Non-pigmented ciliary epithelial cell (primary cell): ENCODE measurements around the gene CLCC1.
"Not testable (repeated sequence)": the region's sequence is repeated elsewhere in the genome, so short reads cannot be mapped to it uniquely, and the experiment has no call there.

ENCODE experiments used
- DNase-seq: peaks from one replicate; pipeline ENCODE4 v3.0.0-alpha.2; 2010; ENCODE audit warnings: low read depth

Gene CLCC1, protein sequence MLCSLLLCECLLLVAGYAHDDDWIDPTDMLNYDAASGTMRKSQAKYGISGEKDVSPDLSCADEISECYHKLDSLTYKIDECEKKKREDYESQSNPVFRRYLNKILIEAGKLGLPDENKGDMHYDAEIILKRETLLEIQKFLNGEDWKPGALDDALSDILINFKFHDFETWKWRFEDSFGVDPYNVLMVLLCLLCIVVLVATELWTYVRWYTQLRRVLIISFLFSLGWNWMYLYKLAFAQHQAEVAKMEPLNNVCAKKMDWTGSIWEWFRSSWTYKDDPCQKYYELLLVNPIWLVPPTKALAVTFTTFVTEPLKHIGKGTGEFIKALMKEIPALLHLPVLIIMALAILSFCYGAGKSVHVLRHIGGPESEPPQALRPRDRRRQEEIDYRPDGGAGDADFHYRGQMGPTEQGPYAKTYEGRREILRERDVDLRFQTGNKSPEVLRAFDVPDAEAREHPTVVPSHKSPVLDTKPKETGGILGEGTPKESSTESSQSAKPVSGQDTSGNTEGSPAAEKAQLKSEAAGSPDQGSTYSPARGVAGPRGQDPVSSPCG

DNA sequence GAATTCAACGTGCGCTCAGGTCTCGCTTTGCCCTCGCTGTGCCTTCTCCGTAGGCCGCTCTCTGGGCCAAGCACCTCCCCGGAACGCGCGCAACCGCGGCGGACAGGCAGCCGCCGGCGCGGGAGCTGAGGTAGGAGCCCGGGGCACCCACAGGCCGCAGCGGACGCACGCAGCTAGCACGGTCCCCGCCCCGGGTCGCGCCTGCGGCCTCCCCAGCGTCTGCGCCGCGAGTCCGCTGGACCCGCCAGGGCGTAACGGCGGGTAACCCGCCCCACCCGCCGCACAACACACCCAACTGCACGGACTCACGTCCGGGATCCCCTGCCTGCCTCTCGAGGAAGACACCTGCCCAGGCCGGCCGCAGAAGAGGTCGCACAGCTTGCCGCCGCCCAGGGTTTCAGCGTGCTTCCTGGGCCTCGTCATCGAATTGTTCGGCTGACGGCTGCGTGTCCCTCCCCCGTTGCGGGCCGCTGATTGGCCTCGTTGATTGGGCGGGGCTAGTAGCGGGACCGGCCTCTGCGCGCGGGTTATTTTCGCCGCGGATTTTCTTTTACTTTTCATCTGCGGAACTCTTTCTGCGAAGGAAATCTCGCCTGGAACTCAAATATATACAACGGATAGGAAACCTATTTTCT lies at the start of gene CLCC1:
CLCC1 (minus strand) TSS at position 433 of the 635 bp plus-strand sequence. CDS start 13,047 bp downstream, outside the sequence.
- peak; percentile 67 for DNase-seq

DNA sequence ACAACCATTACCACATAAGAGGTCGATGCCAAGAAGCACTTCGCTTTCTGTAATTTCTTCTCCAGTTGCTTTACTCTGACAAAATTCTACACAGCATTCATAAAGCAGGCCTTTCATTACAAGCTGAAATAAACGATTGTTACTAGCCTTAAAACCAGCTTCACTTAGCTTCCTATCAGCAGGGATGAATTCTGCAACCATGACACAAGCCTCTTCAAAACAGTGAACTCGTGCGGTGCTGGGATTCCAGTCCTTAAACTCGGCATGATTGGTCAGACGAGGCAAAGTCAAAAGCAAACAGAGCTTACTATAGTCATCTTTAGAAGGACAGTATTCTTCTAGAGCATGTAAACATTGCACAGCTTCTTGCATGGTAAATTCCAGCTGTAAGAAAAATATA lies 48.1 kb upstream of the CLCC1 start:
- DNase-seq = no peak

DNA sequence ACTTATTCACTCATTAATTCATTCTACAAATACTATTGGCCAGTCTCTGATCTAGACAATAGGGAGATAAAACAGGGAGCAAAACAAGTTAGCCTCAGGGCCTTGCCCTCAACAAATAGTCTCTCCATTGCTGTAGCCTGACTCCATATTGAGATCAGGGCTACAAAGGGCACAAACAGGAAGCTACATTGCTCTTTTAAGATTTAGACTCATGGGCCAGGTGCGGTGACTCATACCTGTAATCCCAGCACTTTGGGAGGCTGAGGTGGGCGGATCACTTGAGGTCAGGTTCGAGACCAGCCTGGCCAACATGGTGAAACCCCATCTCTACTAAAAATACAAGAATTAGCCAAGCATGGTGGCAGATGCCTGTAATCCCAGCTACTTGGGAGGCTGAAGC lies 33.3 kb upstream of the CLCC1 start:
- DNase-seq = not testable (repeated sequence)

DNA sequence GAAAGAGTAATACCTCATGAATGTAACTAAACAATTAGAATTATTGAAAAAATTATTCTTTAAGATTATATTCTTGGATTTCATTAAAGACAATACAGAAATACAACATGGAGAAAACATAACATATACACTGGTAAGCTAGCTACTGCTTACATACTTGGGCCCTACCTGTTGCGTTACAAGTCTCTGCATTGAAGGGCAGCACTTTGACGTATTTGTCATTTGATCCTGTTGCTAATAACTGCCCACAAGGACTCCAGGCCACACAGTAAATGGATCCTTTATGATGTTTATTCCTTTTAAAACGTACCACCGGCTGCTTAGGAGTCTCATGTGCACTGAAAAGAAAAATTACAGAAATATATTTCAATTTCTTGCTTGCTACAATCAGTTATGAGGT lies 19.8 kb upstream of the CLCC1 start:
- no peak for DNase-seq

DNA sequence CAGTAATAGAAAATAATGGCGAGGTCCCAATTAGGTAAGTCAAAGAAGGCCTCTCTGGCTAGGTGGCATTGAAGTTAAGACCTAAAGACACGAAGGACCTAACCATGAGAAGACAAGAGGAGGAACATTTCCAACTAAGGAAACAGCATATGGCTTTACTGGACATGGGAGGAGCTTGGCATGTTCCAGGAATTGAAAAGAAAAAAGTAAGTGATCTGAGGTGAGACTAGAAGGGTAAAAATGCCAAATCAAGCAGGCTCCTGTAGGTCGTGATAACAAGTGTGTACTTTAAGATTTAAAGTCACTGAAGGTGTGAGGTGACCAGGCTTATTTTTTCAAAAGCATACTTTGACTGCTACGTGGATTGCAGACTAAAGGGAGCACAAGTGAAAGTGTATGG lies 13.4 kb upstream of the CLCC1 start:
- DNase-seq = no peak

DNA sequence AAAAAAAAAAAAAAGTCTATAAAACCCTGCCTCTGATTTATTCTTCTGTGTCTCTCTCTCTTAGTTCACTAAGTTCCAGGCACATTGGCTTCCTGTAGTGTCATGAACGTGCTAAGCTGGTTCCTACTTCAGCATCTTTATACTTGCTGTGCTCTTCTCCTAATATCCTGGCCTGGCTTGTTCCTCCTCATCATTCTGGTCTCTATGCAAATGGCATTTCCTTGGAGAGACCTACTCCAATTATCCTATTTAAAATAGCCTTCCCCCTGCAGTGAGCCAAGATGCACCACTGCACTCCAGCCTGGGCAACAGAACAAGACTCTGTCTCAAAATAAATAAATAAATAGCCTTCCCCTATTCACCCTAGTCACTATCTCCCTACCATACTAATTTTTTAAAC lies 9.7 kb upstream of the CLCC1 start:
- DNase-seq = no peak

DNA sequence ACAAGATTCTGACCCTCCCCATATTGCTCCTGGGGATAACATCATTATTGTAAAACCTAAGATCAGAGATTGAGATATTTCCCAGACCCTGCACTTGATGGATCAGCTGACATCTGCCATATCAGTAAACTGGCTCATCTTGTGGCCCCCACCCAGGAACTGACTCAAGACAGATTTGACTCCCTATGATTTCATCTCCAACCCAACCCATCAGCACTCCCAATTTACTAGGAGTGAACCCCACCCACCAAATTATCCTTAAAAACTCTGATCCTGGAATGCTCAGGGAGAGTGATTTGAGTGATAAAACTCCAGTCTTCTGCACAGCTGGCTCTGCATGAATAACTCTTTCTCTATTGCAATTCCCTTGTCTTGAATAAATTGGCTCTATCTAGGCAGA lies 6.1 kb upstream of the CLCC1 start:
- no peak for DNase-seq

DNA sequence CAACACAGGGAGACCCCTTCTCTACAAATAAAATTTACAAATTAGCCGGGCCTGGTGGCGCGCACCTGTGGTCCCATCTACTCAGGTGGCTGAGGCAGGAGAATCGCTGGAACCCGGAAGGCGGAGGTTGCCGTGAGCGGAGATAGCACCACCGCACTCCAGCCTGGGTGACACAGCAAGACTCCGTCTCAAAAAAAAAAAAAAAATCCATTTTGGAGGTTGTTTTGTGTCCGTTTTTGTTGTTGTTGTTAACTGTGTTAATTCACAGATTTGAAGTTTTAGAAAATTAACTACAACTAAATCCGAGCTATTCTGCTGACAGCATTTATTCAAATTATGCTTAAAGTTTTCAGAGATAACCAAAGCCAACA lies 618 bp downstream of the CLCC1 start:
- DNase-seq = no peak

DNA sequence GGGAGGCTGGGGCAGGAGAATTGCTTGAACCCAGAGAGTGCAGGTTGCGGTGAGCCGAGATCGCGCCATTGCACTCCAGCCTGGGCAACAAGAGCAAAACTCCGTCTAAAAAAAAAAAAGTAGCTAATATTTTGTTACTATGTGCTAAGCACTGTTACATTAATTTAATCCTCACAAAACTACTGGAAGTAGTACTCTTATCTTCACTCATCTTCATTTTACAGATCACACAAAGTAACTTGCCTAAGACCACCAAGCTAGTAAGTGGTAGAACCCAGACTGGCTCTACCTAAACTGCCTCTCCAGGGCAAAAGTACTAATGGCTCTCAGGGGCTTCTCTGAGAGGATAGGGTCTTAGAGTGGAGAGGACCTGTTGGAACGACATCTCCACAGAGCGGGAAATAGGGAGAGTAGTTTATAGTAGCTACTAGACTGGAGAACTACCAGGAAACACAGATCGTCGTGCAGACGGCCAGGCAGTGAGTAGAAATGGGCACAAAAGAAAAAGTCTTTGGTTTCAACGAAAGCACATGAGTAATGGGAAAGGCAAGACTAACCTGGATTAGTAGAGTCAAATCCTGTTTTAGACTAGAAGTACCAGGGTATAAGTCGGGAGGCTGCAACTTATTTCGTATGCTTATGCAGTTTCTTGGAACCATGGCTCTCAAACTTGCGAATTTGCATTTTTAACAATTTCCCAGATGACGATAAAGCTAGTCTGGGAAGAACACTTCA lies 1.4 kb downstream of the CLCC1 start:
- no peak for DNase-seq

DNA sequence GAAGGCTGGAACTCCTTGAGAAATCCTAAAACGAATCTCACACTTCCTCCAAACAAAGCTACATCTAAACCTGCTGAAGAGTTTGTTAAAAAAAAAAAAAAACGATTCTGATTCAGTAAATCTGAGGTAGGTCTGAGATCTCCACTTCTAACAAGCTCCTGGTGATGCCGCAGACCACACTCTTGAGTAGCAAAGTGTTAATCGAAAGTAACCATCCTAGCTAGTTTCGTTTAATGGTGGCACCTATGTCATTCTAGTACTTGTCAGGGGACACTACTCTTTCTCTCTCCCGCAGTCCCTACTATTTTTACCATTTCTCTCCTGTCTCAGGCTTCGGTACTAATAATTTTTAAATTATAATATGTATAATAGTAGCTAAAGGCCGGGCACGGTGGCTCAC lies 2.1 kb downstream of the CLCC1 start:
- no peak for DNase-seq

DNA sequence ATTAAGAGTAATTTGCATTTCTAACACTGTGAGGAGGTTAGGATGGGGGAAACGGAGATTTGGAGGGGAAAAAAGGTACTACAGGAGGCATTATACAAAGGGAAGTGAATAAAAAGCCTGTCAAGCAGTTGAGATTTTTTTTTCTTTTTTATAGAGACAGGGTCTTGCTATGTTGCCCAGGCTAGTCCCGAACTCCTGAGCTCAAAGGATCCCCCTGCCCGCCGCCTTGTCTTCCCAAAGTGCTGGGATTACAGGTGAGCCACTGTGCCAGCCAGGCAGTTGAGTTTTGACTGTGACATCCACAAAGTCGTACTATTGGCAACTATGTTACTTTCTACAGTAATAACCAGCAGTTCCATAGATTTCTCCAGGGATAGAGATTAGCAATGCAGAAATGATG lies 2.6 kb downstream of the CLCC1 start:
- no peak for DNase-seq

DNA sequence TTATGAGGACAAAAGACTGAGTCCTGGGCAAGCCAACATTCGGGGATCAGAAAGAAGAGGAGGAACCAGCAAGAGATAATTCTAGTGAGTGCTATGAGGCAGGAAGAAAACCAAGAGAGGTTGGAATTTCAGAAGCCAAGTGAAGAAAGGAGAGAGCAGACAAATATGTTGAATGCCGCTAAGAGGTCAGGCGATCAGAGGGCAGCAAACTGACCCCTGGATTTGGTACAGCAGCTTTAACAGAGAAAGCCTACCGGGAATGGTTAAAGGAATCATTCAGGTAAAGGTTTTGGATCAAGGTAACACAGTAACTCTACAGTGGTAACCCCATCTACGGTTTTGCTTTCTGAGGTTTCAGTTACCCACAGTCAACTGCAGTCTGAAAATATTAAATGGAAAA lies 5.4 kb downstream of the CLCC1 start:
- no peak for DNase-seq

DNA sequence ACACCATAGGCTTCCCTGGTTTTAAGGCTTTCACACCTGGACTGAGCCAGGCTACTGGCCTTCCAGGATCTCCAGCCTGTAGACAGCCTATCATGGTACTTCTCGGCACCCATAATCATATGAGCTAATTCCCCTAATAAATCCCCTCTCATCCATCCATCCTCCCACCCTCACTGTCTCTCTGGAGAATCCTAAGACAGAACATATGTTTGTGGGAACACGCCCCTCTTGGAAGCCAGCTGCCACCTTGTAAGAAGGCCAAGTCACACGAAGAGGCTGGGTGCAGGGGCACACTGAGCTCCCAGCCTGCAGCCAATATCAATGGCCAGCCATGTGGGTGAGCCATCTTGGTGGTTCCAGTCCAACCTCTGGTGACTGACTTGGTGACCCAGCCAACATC lies 7.4 kb downstream of the CLCC1 start:
- DNase-seq = no peak

DNA sequence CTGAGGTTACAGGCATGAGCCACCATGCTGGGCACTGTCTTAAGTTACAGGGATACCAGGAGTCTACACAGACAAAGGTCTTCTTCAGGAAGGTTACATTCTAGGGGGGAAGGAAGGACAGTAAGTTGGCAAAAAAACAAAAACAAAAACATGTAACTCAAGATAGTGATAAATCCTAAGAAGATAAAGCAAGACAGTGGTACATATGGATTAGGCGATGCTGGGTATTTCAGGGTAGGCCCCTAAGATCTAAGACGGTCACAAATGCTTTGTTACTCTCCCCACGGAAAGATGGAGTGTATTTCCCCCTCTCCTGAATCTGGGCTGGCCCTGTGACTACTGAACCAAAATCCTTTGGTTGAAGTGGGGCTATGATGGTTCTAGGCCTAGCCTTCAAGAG lies 8.2 kb downstream of the CLCC1 start:
- DNase-seq = no peak

DNA sequence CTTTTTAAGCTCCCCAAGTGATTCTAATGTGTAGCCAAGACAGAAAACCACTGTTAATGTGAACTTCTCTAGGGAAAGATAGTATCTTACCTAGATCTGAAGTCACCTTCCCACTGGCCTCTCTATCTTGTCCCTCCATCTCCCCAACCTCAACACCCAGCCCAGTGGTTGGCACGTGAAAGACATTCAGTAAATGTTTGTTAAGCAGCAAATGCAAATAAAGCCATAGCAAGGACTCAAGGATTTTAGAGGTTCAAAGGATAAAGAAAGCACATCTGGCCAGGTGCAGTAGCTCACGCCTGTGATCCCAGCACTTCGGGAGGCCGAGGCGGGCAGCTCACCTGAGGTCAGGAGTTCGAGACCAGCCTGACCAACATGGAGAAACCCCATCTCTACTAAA lies 9.8 kb downstream of the CLCC1 start:
- DNase-seq = no peak

DNA sequence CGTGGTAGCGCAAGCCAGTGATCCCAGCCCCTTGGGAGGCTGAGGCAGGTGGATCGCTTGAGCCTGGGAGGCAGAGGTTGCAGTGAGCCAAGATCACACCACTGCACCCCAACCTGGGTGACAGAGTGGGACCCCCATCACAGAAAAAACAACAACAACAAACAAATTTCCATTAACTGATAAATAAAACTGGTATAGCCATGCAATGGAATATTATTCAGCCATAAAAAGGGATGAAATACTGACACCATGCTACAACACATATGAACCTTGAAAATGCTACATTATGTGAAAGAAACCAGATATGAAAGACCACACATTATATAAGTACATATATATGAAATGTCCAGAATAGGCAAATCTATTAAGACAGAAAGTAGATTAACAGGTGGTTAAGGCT lies 12.0 kb downstream of the CLCC1 start:
- no peak for DNase-seq

DNA sequence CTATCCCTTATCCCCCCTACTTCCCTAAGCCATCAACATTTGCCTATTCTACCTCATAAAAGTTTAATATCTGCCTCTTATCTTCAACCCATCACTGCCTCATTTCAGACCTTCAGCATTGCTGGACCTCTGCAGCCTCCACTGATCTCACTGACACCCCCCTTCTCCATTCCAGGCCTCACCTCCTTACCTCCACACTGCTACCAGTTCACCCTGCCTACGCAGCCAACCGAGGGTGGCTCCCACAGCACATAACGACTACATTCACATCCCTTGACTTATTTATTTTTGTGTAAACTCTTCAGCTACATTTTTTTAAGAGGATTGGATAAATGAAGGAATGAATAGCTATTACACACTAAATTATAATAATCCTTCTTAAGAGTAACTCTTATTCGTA lies 14.2 kb downstream of the CLCC1 start:
- DNase-seq = no peak

DNA sequence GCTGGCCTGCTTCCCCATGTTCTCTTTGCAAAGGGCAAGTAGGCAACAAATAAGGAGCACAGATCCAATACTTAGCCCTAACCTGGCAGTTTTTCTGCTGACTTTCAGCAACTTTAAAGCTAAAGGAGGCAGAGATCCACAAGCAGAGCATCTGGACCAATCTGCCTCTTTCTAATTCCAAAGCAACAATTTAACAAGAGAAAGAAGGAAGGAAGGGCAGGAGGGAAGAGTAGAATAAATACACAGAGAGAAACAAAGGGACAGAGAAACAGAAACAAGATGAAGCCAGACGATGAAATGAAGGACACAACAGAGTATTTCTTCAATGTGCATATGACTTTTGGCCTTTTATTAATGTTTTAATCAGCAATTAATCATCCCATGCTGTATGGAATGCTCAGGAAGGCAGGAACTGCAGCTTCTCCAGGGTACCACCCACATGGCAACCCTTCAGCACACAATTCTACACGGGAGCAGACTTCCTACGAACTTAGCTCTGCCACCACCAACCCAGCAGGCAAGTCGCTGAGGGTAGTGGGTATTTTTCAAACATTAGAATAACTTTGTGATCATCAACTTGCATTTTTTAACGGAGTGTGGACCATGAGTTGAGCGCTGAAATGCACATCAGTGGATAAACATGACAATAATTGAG lies 15.3 kb downstream of the CLCC1 start:
- no peak for DNase-seq

DNA sequence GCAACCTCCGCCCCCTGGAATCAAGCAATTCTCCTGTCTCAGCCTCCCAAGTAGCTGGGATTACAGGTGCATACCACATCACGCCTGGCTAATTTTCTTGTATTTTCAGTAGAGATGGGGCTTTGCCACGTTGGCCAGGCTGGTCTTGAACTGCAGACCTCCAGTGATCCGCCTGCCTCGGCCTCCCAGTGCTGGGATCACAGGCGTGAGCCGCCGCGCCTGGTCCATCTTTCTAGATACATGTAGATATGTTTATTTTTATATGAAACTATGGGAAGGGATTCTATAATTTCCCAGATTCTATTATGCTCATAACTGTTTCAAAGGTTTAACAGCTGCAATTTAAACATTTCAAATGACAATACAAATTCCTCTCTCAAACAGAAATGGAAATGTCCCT lies 27.1 kb downstream of the CLCC1 start:
- no peak for DNase-seq

DNA sequence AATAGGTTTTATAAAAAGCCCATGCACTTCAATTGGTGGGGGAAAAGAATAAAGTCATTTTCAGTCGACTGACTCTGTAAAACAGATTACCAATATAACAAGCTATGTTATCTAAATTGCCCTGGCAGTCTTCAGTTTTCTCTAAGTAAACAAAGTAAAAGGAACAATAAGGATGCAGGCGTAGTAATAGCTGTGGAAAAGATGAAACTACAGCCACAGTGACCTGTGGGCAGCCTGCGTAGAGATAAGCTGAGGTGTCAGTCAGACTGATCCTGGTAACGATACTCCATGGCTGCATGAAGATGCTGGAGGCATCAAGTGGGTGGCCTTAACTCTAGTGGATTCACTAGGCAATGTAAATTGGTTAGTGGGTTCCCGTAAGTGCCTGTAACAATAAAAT lies 29.3 kb downstream of the CLCC1 start:
- DNase-seq = no peak

DNA sequence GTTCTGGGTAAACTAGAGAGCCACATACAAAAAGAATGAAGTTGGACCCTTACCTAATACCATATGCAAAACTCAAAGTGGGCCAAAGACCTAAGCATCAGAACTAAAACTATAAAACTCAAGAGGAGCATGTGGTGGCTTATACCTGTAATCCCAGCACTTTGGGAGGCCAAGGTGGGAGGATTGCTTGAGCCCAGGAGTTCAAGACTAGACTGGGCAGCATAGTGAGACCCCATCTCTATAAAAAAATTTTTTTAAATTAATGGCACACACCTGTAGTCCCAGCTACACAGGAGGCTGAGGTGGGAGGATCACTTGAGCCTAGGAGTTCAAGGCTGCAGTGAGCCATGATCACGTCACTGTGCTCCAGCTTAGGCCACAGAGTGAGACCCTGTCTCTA lies 35.7 kb downstream of the CLCC1 start:
- DNase-seq = not testable (repeated sequence)

DNA sequence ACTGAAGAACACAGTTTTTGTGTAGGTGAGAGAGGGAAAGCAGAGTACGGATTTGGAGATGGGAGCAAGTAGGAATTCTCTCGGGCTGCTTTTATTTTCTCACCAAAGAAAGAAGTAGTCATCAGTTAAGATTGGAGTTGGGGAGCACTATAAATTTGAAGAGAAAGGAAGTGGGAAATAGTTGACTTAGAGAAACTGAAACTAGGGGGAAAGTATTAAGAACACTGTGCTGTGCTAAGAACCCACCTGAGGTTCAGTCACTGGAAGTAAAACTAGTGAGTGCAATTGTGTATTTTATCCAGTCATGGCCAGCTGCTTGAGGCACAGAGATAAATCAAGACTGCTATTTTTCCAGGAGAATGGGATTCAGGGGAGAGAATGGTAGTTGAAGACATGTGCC lies 37.4 kb downstream of the CLCC1 start:
- no peak for DNase-seq
